ENCODE measurements around the gene GPATCH1. TPM values are rescaled to one million over a fixed set of nuclear protein-coding genes. Genes with fewer than 3 reads are reported as not detected.

Gene GPATCH1
- total and polyA plus RNA-seq, 2 of the 13 experiments (the other 11 are each of a cell fraction or from before 2014, with no cell fraction given) = 6.8 to 6.9 TPM

- TF ChIP-seq MAX (IDR thresholded peaks at IDR 0.05) = peak; percentile 84
- no peak for TF ChIP-seq ZNF20 (CRISPR knock-in tag; IDR thresholded peaks at IDR 0.05)
- TF ChIP-seq ZNF644 (CRISPR knock-in tag; IDR thresholded peaks at IDR 0.05; ENCODE audit: low read depth) = peak; percentile 31; the same call in 1 of the 2 replicates
- TF ChIP-seq ZNF746 (CRISPR knock-in tag; IDR thresholded peaks at IDR 0.05) = peak; percentile 47; the same call in 1 of the 2 replicates
- TF ChIP-seq ZNF232 (CRISPR knock-in tag; IDR thresholded peaks at IDR 0.05; ENCODE audit: borderline replicate concordance) = peak; percentile 61; the same call in 1 of the 2 replicates
- TF ChIP-seq ZNF333 (CRISPR knock-in tag; IDR thresholded peaks at IDR 0.05; ENCODE audit: borderline replicate concordance) = no peak
- TF ChIP-seq NPAS2 (CRISPR knock-in tag; IDR thresholded peaks at IDR 0.05; ENCODE audit: borderline replicate concordance) = no peak
- peak; percentile 48; the same call in 1 of the 2 replicates for TF ChIP-seq ZNF501 (CRISPR knock-in tag; IDR thresholded peaks at IDR 0.05)
- TF ChIP-seq ARID4A (CRISPR knock-in tag; IDR thresholded peaks at IDR 0.05; ENCODE audit: borderline replicate concordance) = peak; percentile 49; the same call in 1 of the 2 replicates
- peak; percentile 92 for TF ChIP-seq TFAP4 (IDR thresholded peaks at IDR 0.05; ENCODE audit: borderline replicate concordance, low read depth)
- TF ChIP-seq ZNF788 (CRISPR knock-in tag; IDR thresholded peaks at IDR 0.05; ENCODE audit: borderline replicate concordance) = peak; percentile 42; the same call in 1 of the 2 replicates
- peak; percentile 11; the same call in 1 of the 2 replicates for TF ChIP-seq FOXO1 (CRISPR knock-in tag; IDR thresholded peaks at IDR 0.05)
- peak; percentile 62; the same call in 1 of the 2 replicates for TF ChIP-seq MIER3 (CRISPR knock-in tag; IDR thresholded peaks at IDR 0.05; ENCODE audit: borderline replicate concordance)
- TF ChIP-seq ZNF564 (CRISPR knock-in tag; IDR thresholded peaks at IDR 0.05) = no peak
- TF ChIP-seq MEIS2 (CRISPR knock-in tag; IDR thresholded peaks at IDR 0.05) = peak; percentile 43; the same call in 1 of the 2 replicates
- peak; percentile 68 for TF ChIP-seq FOXP4 (CRISPR knock-in tag; IDR thresholded peaks at IDR 0.05)
- no peak for TF ChIP-seq FOXA1 (IDR thresholded peaks at IDR 0.05)
- TF ChIP-seq FOXA1 (CRISPR knock-in tag; IDR thresholded peaks at IDR 0.05) = 0 out of 2 replicates have a peak, but pooled peaks have one; percentile 27
- peak in 1 of 2 experiments; percentile 47; a peak in 2 of 4 replicates for TF ChIP-seq EP300 (IDR thresholded peaks at IDR 0.05; ENCODE audit: low read depth in 2 of 2, low read length in 2 of 2)
- TF ChIP-seq EP300 (CRISPR knock-in tag; IDR thresholded peaks at IDR 0.05; ENCODE audit: borderline replicate concordance) = no peak
- TF ChIP-seq SAP130 (CRISPR knock-in tag; IDR thresholded peaks at IDR 0.05; ENCODE audit: low read depth) = peak; percentile 73
- no peak for TF ChIP-seq RAD21 (CRISPR knock-in tag; IDR thresholded peaks at IDR 0.05)
- TF ChIP-seq TEAD3 (CRISPR knock-in tag; optimal IDR thresholded peaks at IDR 0.05; ENCODE audit: borderline replicate concordance) = peak; percentile 76
- no peak for TF ChIP-seq KLF12 (CRISPR knock-in tag; IDR thresholded peaks at IDR 0.05; ENCODE audit: borderline replicate concordance)
- TF ChIP-seq RXRA (CRISPR knock-in tag; IDR thresholded peaks at IDR 0.05) = peak; percentile 99
- TF ChIP-seq RARA (CRISPR knock-in tag; IDR thresholded peaks at IDR 0.05) = peak; percentile 98
Observed at GRCh38 chr19:33098055-33098534, 17.1 kb downstream of the GPATCH1 start (continued).
